ENCODE measurements around the gene LRRC30.
"Not testable (repeated sequence)": the region's sequence is repeated elsewhere in the genome, so short reads cannot be mapped to it uniquely, and the experiment has no call there.

Gene LRRC30

DNA sequence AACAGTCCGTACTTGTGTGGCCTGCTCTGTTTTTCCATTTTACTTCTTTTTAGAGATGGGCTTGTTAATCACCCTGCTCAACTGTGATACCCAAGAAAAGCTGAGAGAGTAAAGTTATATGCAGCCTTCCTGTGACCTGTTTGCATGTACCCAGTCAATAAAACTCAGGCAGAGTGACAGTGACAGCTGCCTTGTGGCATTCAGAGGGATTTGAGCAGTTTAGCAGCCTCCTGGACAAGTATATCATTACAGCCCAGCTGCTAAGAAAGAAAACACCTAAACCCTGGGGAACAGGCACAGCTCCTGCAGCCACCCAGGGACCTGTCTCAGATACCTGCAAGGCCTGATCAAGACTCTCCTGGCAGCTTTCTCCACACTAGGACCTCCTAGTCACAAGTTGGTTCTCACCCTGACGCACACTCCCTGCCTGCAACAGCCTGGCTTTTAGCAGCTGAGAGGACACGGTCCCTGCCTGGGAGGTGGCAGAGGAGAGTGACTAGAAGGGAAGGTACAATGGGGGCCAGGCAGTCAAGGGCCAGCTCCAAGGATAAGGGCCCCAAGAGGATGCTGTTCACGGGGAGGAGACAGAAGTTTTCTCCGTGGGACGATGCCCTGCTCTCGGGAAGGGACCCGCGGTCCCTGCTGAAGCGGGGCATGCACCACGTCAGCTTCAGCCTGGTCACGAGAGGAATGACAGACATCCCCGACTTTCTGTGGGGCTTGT lies at the start of gene LRRC30:
Gene LRRC30 (plus strand): TSS at position 464 of the 724 bp plus-strand sequence. CDS start 50 bp downstream, at position 514.
- DNase-seq: no peak

DNA sequence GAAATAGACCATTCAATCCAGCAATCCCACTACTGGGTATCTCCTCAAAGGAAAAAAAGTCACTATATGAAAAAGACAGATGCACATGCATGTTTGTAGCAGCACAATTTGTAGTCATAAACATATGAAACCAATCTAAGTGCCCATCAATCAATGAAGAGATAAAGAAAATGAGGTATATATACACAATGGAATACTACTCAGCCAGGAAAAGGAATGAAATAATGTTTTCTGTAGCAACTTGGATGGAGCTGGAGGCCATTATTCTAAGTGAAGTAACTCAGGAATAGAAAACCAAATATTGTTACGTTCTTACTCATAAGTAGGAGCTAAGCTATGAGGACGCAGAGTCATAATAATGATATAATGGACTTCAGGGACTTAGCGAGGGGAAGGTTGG lies 45.2 kb upstream of the LRRC30 start:
- DNase-seq: no peak
- in situ Hi-C loops (cut with MboI; ENCODE audit: low pct_unique_long_range_greater_than_20kb, low sequenced_read_pairs): no loop called here

More for the DNA sequence above, at the start of gene LRRC30:
- in situ Hi-C loops (cut with MboI; ENCODE audit: low pct_unique_long_range_greater_than_20kb, low sequenced_read_pairs): no loop called here

DNA sequence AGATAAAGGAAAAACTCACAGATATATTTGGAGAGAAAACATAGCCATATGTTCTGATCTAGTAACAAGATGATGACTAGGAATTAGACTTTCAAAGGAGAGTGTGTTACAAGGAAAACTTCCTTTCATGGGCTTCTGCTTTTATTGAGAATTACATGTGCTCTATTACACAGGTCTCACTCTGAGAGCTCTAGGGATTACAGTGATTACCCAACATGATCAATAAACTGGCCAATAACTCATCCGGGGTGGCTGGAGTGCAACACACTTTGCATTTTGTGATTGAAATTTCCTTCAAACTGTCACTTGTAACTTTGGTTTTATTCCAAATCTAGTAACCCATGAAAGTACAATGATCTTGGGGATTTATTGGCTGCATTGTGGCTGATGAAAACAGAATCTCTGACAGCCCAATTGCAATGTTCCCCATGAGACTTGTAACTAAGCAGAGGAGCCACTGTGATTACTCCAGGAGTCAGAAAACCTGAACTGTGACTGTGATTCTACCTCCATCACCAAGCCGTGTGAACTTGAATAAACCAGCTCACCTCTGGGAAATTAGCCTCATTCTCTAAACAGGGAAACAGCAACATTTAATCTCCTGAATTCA lies 40.2 kb upstream of the LRRC30 start:
- no peak for DNase-seq
- in situ Hi-C loops (cut with MboI; ENCODE audit: low pct_unique_long_range_greater_than_20kb, low sequenced_read_pairs): no loop called here

DNA sequence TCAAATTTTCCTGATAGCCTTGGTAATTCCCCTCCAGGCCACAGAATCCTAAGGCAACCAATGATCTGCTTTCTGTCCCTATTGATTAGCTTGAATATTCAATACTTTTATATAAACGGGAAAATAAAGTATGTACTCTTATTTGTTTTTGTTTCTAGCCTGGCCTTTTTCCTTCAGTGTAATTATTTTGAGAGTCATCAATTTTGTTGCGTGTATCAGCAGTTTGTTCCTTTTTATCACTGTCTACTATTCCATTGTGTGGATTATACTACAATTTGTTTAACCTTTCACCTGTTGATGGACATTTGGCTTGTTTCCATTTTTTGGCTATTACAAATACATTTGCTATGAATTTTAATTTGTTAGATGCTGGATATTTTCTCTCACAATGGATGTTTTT lies 39.2 kb upstream of the LRRC30 start:
- in situ Hi-C loops (cut with MboI; ENCODE audit: low pct_unique_long_range_greater_than_20kb, low sequenced_read_pairs): no loop called here
- DNase-seq: no peak

DNA sequence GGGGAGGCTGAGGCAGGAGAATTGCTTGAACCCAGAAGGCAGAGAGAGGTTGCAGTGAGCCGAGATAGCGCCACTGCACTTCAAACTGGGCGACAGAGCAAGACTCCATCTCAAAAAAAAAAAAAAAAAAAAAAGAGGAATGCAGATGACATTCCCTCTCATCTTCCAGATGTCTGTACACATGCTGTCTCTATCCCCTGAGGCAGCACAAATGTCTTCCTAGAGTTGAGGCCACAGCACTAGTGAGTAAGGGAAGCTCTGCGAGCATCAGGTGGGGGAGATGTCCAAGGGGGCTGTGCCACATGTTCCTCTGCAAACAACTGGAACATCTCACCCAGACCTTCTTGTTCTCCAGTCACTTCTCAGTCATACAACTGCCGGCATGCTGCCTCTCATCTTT lies 35.6 kb upstream of the LRRC30 start:
- in situ Hi-C loops (cut with MboI; ENCODE audit: low pct_unique_long_range_greater_than_20kb, low sequenced_read_pairs): no loop called here
- no peak for DNase-seq

DNA sequence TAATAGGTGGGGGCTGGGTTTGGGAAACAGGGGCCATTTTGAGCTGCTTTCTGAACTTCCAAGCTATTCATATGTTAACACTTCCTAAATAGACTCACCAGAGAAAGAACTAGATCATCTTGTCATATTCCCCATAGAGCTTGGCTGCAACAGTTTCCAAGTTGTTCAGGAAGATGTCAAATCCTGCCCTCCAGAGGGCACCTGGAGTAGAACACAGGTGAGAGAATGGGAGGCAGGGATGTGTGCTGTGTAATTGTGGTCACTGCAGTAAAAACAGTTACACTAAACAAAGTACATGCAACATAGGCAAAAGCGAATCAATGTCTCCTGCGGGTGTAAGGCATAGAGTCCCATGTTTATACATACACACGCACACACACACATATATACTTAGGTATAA lies 34.5 kb upstream of the LRRC30 start:
- DNase-seq: no peak
- in situ Hi-C loops (cut with MboI; ENCODE audit: low pct_unique_long_range_greater_than_20kb, low sequenced_read_pairs): no loop called here

DNA sequence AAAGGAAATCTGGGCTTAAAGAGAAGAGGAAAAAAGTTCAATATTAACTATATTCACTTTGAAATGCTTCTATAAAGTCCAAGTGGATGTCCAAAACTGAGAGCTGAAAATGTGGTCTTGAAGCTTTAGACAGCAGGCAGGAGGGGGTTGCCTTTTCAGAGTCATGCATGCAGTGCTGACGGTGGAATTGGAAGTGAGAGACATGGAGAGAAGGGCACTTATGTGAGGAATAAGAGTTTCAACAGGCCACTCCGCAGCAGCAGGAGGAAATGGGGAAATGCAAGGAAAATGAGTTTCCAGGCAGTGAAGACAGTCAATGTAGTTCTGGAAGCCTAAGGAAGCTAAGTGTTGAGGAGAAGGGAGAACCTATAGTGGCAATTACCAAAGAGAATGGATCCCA lies 33.0 kb upstream of the LRRC30 start:
- in situ Hi-C loops (cut with MboI; ENCODE audit: low pct_unique_long_range_greater_than_20kb, low sequenced_read_pairs): no loop called here
- no peak for DNase-seq

DNA sequence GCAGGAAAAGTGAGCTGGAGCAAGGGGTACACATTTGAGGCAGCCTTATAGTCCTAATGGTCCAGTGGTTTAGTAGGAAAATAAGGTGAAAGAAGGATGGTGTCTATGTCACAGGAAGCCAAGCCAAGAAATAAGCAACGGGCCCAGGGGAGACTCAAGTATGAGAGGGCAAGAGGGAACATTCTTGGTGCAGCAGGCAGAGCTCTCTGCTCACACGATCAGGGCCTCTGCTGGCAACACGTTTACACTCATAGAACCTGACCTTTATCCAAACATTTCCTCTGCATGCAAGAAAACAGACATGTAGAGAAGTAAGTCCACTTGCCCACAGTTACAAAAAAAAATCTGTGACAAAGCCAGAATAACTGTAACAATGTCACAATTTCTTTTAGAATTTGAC lies 32.6 kb upstream of the LRRC30 start:
- DNase-seq: no peak
- in situ Hi-C loops (cut with MboI; ENCODE audit: low pct_unique_long_range_greater_than_20kb, low sequenced_read_pairs): no loop called here

DNA sequence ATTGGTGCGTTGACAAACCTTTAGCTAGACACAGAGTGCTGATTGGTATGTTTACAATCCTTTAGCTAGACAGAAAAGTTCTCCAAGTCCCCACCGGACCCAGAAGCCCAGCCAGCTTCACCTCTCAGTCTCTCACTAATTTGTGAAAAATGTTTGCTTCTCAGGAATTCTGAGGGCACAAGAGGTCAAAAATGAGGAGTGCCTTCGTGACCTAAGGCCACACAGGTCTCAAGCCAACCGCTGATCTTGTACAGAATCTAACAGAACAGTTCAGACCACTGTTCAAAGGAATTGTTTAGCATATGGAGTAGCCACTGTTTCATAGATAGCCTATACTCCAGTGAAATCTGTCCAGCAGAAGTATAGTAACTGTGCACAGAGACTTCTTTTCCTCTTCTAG lies 29.8 kb upstream of the LRRC30 start:
- in situ Hi-C loops (cut with MboI; ENCODE audit: low pct_unique_long_range_greater_than_20kb, low sequenced_read_pairs): no loop called here

DNA sequence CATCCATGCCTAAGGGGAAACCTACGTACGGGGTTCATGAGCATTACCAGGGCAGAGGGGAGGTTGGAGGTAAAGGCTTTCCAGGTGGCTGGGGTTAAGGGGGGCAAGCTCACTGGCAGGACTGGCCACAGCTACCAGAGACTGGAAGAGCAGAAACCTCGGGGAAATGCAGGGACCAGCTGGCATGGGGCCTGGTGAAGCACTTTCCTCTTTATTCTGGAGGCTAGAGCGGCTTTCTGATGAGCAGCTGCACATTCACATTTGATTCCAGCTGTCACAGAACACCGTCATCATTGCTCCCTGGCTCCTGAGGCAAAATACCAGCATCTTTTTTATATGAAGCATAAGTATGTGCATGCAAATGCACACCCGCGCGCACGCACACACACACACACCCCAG lies 28.7 kb upstream of the LRRC30 start:
- in situ Hi-C loops (cut with MboI; ENCODE audit: low pct_unique_long_range_greater_than_20kb, low sequenced_read_pairs): no loop called here
- no peak for DNase-seq

More for the DNA sequence above, 29.8 kb upstream of the LRRC30 start:
- DNase-seq: no peak

DNA sequence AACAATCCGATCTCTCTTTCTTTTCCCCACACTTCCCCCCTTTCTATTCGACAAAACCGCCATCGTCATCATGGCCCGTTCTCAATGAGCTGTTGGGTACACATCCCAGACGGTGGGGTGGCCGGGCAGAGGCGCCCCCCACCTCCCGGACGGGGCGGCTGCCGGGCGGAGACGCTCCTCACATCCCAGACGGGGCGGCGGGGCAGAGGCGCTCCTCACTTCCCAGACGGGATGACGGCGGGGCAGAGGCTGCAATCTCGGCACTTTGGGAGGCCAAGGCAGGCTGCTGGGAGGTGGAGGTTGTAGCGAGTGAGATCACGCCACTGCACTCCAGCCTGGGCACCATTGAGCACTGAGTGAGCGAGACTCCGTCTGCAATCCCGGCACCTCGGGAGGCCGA lies 27.3 kb upstream of the LRRC30 start:
- in situ Hi-C loops (cut with MboI; ENCODE audit: low pct_unique_long_range_greater_than_20kb, low sequenced_read_pairs); DNase-seq: not testable (repeated sequence)

DNA sequence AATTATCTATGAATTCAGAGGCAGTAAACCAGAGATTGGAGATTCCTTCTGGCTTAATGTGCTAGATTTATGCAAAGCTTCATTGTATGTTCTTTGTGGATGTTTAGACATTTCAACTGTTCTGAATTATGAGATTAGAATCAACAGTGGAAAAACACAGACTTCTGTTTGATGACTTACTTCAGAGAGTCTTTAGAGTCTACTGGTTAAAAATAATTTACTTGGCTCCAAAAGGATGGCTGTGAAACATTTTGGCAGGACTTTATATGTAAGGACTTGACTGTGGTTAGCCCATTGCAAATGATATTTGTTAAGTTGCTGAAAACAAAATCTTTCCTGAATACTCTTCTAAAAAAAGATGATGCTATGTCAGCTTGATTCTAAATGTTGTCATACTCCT lies 25.5 kb upstream of the LRRC30 start:
- in situ Hi-C loops (cut with MboI; ENCODE audit: low pct_unique_long_range_greater_than_20kb, low sequenced_read_pairs): no loop called here
- no peak for DNase-seq

DNA sequence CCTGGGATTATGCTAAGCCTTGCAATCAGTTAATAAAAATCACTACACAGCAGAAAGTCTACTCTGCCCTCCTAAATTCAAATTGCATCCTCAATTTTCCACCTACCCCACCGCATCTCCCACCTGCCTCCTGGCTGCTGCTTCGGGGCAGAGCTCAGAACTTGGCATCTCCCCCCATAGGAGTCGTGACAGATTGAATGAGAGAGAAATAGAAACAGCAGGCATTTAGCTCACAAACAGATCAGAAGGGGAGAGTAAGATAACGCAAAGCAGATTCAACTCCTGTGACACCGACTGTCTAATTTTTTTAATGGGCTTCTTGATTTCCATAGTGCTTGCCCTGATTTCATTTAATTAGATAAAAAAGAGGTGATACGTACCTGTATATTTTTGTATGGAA lies 24.7 kb upstream of the LRRC30 start:
- DNase-seq: no peak
- in situ Hi-C loops (cut with MboI; ENCODE audit: low pct_unique_long_range_greater_than_20kb, low sequenced_read_pairs): no loop called here

DNA sequence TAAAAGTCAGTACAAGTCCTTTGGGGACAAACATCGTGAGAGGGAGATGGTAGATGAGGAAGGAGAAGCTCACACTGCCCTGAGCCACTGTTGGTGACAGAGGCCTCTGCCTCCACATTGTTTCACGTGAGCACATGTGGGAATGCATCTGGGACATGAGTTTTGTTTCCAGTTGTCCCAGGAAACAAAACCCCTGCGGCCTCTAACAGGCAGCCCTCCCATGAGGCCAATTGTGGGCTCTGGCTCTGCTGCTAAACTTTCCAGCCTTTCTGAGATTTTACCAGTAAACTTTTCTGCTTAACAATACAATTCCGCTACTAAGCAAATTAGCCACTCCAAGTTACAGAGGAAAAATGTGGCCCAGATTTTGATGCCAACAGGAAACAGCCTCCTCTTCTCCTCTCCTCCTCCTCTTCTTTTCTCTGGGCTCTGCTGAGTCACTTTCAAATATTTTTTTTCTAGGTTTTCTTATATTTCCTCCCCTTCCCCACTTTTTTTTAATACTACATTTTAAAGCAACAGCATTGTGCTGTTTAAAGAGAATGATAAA lies 23.4 kb upstream of the LRRC30 start:
- DNase-seq: no peak
- in situ Hi-C loops (cut with MboI; ENCODE audit: low pct_unique_long_range_greater_than_20kb, low sequenced_read_pairs): no loop called here

DNA sequence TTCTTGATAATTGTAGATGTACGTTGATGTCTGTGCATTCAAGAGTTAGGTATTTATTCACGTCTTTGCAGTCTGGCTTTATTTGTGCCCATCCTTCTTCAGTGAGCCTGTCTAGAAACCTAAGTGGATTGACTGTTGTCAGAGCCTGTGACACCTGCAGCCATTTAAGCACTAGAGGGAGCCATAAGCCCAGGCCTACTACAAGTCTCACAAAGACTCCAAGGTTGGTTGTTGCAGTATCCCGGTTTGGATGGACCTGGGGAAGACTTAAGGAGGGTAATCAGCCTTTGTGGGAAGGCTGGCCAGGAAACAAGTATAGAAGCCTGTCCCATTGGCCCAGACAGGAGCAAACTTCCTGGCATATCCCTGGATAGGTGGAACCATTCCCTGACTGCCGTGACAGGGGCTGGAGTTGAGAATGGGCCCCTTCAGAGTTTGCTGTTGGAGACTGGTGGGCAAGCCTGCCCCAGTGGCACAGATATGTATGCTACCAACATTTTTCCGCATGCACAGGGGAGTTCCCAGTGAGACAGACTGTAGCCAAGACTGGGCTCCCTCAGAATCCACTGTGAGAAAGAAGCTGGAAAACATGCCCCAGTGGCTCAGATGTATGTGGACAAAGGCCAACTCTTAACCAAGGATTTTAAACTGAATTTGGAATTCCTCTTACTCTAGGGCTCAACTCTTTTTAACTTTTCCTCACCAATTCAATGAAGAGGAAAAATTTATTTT lies 9.3 kb upstream of the LRRC30 start:
- in situ Hi-C loops (cut with MboI; ENCODE audit: low pct_unique_long_range_greater_than_20kb, low sequenced_read_pairs): no loop called here
- DNase-seq: peak; percentile 52

DNA sequence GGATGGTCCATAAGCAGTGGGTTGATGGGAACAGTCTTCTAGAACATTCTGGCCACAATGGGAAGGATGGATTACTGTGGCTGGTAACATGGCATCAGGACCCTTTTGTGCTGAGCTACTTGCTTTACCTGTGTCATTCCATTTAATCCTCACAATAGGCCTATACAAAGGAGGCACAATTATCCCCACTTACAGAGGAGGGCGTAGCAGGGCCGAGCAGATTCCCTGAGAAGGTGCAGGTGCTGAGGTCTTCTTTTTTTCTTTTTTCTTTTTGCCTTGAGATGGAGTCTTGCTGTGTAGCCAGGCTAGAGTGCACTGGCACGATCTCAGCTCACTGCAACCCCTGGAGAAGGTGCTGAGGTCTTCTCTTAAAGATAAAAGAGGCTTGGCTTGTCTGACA lies 6.7 kb upstream of the LRRC30 start:
- in situ Hi-C loops (cut with MboI; ENCODE audit: low pct_unique_long_range_greater_than_20kb, low sequenced_read_pairs): no loop called here
- no peak for DNase-seq

DNA sequence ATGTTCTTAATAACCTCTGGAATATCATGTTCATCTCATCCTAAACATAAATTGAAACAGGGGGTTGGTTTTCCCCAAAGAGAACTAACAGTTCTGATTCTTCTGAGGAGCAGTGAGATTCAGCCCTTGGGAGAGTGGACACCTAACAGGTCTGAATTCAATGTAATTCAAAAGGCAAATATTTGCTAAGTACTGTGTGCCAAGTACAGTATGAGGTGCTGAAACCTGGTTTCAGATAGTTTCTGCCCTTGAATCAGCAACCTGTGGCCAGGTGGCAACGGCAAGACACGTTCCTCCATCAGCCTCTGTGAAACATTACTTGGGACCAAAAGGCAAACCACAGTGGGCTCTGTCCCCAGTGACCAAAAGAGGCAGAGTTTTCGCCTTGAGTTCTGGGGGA lies 1.3 kb downstream of the LRRC30 start:
- no peak for DNase-seq
- in situ Hi-C loops (cut with MboI; ENCODE audit: low pct_unique_long_range_greater_than_20kb, low sequenced_read_pairs): no loop called here

DNA sequence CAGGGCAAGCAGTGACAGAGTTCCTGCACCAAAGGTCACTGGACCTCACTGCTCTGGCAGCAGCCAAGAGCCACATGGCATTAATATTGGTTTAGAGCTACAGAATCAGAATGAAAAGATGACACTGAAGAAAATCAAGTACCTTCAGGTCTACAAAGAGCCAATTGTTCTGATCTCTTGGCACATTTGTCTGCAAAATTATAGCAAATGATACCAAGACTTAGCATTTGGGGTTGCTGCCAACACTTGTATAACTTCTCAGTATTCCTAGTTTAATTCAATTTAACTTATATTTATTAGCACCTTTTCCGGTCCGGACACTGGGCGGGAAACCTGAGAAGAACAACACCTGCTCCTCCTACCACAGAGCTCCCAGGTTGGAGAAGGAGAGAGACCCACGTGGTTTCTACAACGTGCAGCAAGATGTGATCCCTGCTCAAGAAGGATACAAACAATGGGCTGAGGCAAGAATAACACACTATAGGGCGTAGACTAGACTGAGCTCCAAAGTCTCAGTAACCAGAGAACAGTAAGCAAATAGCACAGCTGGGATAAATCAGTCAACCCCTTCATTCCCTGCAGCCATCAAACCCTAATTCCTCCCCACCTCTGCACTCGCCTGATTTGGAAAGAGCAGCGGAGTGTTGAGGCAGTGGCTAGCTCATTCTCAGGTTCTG lies 2.4 kb downstream of the LRRC30 start:
- DNase-seq: no peak
- in situ Hi-C loops (cut with MboI; ENCODE audit: low pct_unique_long_range_greater_than_20kb, low sequenced_read_pairs): no loop called here

DNA sequence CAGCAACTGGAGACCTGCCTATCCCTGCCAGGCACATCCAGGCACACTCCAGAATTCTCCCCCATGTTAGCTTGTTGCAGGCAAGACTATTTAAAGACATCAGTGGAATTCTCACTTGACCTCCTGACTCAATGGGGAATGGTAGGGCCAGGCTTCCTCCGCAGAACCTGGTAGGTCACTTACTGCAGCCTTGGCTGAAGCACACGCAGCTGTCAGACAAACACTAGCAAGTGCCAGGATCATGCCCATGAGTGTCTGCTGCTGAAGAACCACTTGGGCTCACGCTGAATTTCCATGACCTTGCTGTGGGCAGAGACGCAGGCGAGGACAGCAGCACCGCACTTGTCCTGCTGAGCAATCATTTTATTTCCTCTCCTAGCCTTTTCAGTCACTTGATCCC lies 3.2 kb downstream of the LRRC30 start:
- in situ Hi-C loops (cut with MboI; ENCODE audit: low pct_unique_long_range_greater_than_20kb, low sequenced_read_pairs): no loop called here

DNA sequence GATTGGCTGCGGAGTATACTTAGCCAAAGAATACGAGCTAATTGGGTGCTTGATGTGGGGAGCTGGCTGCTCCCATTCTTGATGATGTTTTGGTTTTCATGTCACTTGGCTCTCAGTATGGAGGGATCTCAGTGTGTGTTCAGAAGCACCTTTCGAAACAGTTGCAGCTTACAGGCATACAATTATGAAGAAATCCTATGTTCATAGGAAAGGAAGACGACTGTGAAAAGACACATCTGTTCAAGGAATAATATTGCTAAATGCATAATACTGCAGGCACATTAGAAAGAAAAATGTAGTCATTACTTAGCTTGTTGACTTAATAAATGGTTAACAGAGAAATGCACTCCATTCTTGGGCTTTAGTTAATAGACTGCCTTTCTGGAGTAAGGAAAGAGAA lies 4.1 kb downstream of the LRRC30 start:
- in situ Hi-C loops (cut with MboI; ENCODE audit: low pct_unique_long_range_greater_than_20kb, low sequenced_read_pairs): no loop called here
- no peak for DNase-seq

More for the DNA sequence above, 3.2 kb downstream of the LRRC30 start:
- no peak for DNase-seq

Data from KBM-7 (cell line).